Measurements from ENCODE around the gene CACNG3. TPM values are rescaled to one million over a fixed set of nuclear protein-coding genes. Genes with fewer than 3 reads are reported as not detected.

The CACNG3 gene
- not detected in 2 replicates for total RNA-seq

DNA sequence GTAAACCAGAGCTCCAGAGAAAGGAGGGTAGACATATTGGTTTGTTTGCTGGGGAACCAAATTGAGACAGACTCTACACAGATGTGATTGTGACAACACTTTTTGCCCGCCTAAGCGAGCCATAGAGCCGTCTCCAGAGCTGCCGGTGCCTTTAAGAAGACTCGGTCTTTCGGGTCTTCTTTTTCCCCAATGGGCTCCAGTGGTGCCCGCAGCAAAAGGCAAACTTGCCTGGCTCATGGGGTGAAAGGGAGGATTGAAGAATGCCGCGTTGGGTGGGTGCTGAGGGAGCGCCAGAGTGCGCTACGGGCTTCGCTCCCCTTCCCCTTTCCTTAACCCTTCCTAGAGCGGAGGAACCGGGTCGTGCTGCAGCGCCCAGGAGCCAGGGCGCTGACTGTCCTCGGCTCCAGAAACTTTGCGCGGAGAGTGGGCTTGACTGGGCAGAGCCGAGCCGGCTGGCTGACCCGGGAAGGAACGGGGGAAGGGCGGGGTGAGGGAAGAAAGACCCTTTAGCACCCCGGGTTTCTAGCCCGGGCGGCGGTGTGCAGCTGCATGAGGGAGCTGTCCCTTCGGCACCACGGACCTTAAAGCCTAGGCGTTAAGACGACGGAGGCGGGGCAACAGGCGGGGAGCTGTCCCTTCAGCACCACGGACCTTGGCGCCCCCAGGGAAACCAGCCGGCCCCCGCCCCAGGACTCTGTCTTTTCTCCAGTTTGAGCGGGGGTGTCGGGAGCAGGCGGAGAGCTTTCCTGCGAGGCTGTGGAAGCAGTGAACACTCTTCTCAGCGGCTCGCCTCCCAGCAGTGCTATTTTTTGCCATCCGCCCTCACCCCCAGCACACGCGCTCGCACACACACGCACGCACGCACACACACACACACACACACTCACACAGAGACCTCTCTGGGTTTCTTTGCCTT is at the start of gene CACNG3:
TSS of gene CACNG3 (plus strand) at position 880 of the 916 bp plus-strand sequence. CDS start 420 bp downstream, outside the sequence.

